HepG2 (cell line): ENCODE results near the gene GALNT17. TPM values are rescaled to one million over a fixed set of nuclear protein-coding genes. Genes with fewer than 3 reads are reported as not detected.

Experiments used
- ATAC-seq: fragments of 200-7000 bp; cut with Tn5 transposase; 3 replicates; pipeline ENCODE4 v1.9.1; 2020; ENCODE audit warnings: mild to moderate bottlenecking, moderate library complexity
- BruUV-seq: library from RNA; stranded (reverse); fragments of 400-500 nt; replicated peaks from 2 replicates; lab custom pipeline; 2021; lab: Mats Ljungman, UMichigan
- CTCF ChIA-PET: fragments of 300-600 bp; formaldehyde crosslinking; extraction: SDS; loops from one replicate; lab custom pipeline; 2021; ENCODE audit warnings: low total read pairs, inconsistent platforms, low intra/inter-chr PET ratio; lab: Yijun Ruan, JAX
- POLR2A ChIA-PET: fragments of 350-600 bp; sonication (Branson Sonifier 250); formaldehyde crosslinking; loops from one replicate; lab custom pipeline; 2020; ENCODE audit warnings: antibody characterized with exemption, inconsistent platforms; lab: Yijun Ruan, JAX
- DNase-seq: peaks from one replicate; pipeline ENCODE4 v3.0.0-alpha.2; 2015; ENCODE audit warnings: low spot score
- FAIRE-seq: peaks from 3 replicates; lab custom pipeline; 2011; peaks lifted over from hg19 to GRCh38; lab: Jason Lieb, UNC
- H2AFZ ChIP-seq: one replicate; pipeline ENCODE4 v1.6.1; 2011; ENCODE audit warnings: low read length, inconsistent platforms
- H3K27ac ChIP-seq: fragments of 300-600 bp; 3 replicates; pipeline ENCODE4 v1.8.0; 2011; ENCODE audit warnings: mixed run types, mild to moderate bottlenecking, mixed read lengths, low read length, inconsistent platforms; ENCODE audit not compliant: insufficient read depth; ENCODE audit errors: extremely low read length
- H3K27me3 ChIP-seq, 2 experiments: fragments of 200-600 bp in 1 of 2; 2 replicates in 1 of 2; 3 replicates in 1 of 2; pipeline versions ENCODE4 v1.6.0 to v1.8.0; 2011; ENCODE audit warnings: low read length in 2 of 2, mild to moderate bottlenecking in 2 of 2, moderate library complexity in 2 of 2, inconsistent platforms in 1 of 2; ENCODE audit not compliant: insufficient read depth in 2 of 2, control insufficient read depth in 1 of 2
- H3K36me3 ChIP-seq, 2 experiments: fragments of 200-600 bp in 1 of 2; replicated peaks in 1 of 2; 2 replicates in 1 of 2; 3 replicates in 1 of 2; pipeline versions ENCODE4 v1.5.1 to v1.8.0; 2011; ENCODE audit warnings: low read length in 2 of 2, inconsistent platforms in 1 of 2; ENCODE audit not compliant: insufficient read depth in 2 of 2, control insufficient read depth in 1 of 2
- H3K4me1 ChIP-seq: 2 replicates; pipeline ENCODE4 v1.5.1; 2012; ENCODE audit warnings: low read length, inconsistent platforms; ENCODE audit not compliant: insufficient read depth
- H3K4me2 ChIP-seq: 2 replicates; pipeline ENCODE4 v1.6.0; 2011; ENCODE audit warnings: low read depth, low read length, inconsistent platforms
- H3K4me3 ChIP-seq, 3 experiments: fragments of 200-600 bp in 1 of 3; sonication (generic), shearing (Covaris generic) in 1 of 3; replicated peaks in 1 of 3; 2 replicates each; pipeline ENCODE4 v1.5.1; 2011 to 2016; ENCODE audit warnings: low read length in 3 of 3, inconsistent platforms in 2 of 3, low read depth in 2 of 3, mild to moderate bottlenecking in 2 of 3, control low read depth in 1 of 3, mixed read lengths in 1 of 3; ENCODE audit not compliant: insufficient read depth in 1 of 3
- H3K79me2 ChIP-seq: one replicate; pipeline ENCODE4 v1.6.1; 2011; ENCODE audit warnings: low read length, inconsistent platforms; ENCODE audit not compliant: insufficient read depth
- H3K9ac ChIP-seq: 2 replicates; pipeline ENCODE4 v1.6.0; 2011; ENCODE audit warnings: mild to moderate bottlenecking, low read depth, low read length, inconsistent platforms; ENCODE audit not compliant: insufficient read depth
- H3K9me3 ChIP-seq: 2 replicates; pipeline ENCODE4 v1.5.1; 2012; ENCODE audit warnings: mild to moderate bottlenecking, low read length
- H4K20me1 ChIP-seq: 2 replicates; pipeline ENCODE4 v1.6.0; 2011; ENCODE audit warnings: inconsistent platforms, mild to moderate bottlenecking, low read length, moderate library complexity; ENCODE audit not compliant: insufficient read depth
- ARID5B ChIP-seq: IDR thresholded peaks from 2 replicates; pipeline ENCODE4 v1.4.0; 2020; ENCODE audit warnings: mild to moderate bottlenecking, missing genetic modification reagents
- CENPT ChIP-seq: sonication (generic); formaldehyde crosslinking; IDR thresholded peaks from 2 replicates; pipeline ENCODE4 v1.8.0; 2022; ENCODE audit warnings: low read depth, mild to moderate bottlenecking, moderate library complexity, missing genetic modification reagents
- CHD2 ChIP-seq: IDR thresholded peaks from 2 replicates; pipeline ENCODE4 v1.6.1; 2011; ENCODE audit warnings: low read depth, low read length, improper control_type of control experiment
- HES4 ChIP-seq: sonication (generic); formaldehyde crosslinking; IDR thresholded peaks from 2 replicates; pipeline ENCODE4 v1.9.0; 2021; ENCODE audit warnings: mild to moderate bottlenecking, missing genetic modification reagents, borderline replicate concordance
- MYC ChIP-seq: sonication (generic); formaldehyde crosslinking; IDR thresholded peaks from 2 replicates; pipeline ENCODE4 v1.9.0; 2021; ENCODE audit warnings: missing genetic modification reagents, borderline replicate concordance
- ZNF574 ChIP-seq: sonication (generic); formaldehyde crosslinking; IDR thresholded peaks from 2 replicates; pipeline ENCODE4 v1.4.0; 2020; ENCODE audit warnings: missing genetic modification reagents
- ZNF576 ChIP-seq: sonication (generic); formaldehyde crosslinking; IDR thresholded peaks from 2 replicates; pipeline ENCODE4 v1.4.0; 2020; ENCODE audit warnings: mild to moderate bottlenecking, missing genetic modification reagents
- ZNF691 ChIP-seq: sonication (generic); formaldehyde crosslinking; IDR thresholded peaks from 2 replicates; pipeline ENCODE4 v1.4.0; 2020; ENCODE audit warnings: missing genetic modification reagents, low read depth, mild to moderate bottlenecking, borderline replicate concordance
- WGBS: methylation state at CpG from one replicate; pipeline ENCODE4 v1.1.6; 2017; ENCODE audit warnings: low lambda C conversion rate; 5-methylcytosine and 5-hydroxymethylcytosine counted together
- in situ Hi-C: cut with HindIII; loops from 2 replicates; pipeline ENCODE4 v1.10.0; 2017; ENCODE audit warnings: low pct_unique_long_range_greater_than_20kb; ENCODE audit not compliant: extremely low pct_ligation_motif_present
- intact Hi-C: fragments of 100-400 bp; cut with micrococcal nuclease; formaldehyde crosslinking; loops from one replicate; pipeline ENCODE4 v1.10.0; 2022; ENCODE audit not compliant: unreplicated experiment
- polyA plus RNA-seq, 8 experiments: library from polyadenylated mRNA; depleted of rRNA in 3 of 8; stranded (reverse) in 7 of 8; unstranded in 1 of 8; fragments of >200 nt; fragmentation: Illumina TruSeq in 4 of 8; extraction: Trizol in 4 of 8; gene quantifications; 2 replicates each; pipeline versions ENCODE4 v1.2.1 to v1.2.3, GENCODE V29; 2011 to 2016; ENCODE audit warnings: low read depth in 4 of 8, missing spikeins in 1 of 8, mixed read lengths in 1 of 8; ENCODE audit not compliant: insufficient read depth in 1 of 8
- total RNA-seq, 5 experiments: library from RNA; depleted of rRNA; stranded (reverse); fragments of >200 nt; fragmentation: Illumina TruSeq; extraction: Trizol; gene quantifications; 2 replicates each; pipeline ENCODE4 v1.2.3, GENCODE V29; 2016; ENCODE audit warnings: low read depth in 1 of 5

Gene GALNT17
- total and polyA plus RNA-seq, 2 of the 13 experiments (the other 11 are each of a cell fraction or from before 2014, with no cell fraction given): not detected

GRCh38 chr7:71612911-71613310, 481.0 kb downstream of the GALNT17 start (continued):
- no peak for TF ChIP-seq MYC (CRISPR knock-in tag)

GRCh38 chr7:71613313-71613712, 481.4 kb downstream of the GALNT17 start:
- BruUV-seq: no TSS peak
- no peaks in the 10 kb centered on the region for H3K36me3 ChIP-seq
- FAIRE-seq: no peak

GRCh38 chr7:71615017-71615416, 483.1 kb downstream of the GALNT17 start:
- POLR2A ChIA-PET: no interaction called here
- intact Hi-C loops: no loop called here
- Histone ChIP-seq H3K36me3 (no peaks in the 10 kb centered on the region), H2AFZ (no peak overlapping the region), H3K27ac (no peak overlapping the region), H3K4me2 (no peak overlapping the region), H3K79me2 (no peaks in the 10 kb centered on the region), H3K27me3 (no peaks in the 10 kb centered on the region), H3K9me3 (no peaks in the 10 kb centered on the region), H3K9ac (no peak overlapping the region), H3K4me1 (no peaks in the 10 kb centered on the region), H4K20me1 (no peaks in the 10 kb centered on the region), H3K4me3 (no peak overlapping the region)
- DNase-seq (no peak), FAIRE-seq (no peak), ATAC-seq (no peak)
- CTCF ChIA-PET: no interaction called here
- in situ Hi-C loops: no loop called here
- no TSS peak for BruUV-seq
- WGBS: 6% methylated on average over 2 of the region's 5 CpGs
- TF ChIP-seq ARID5B (CRISPR knock-in tag) (no peak), CHD2 (no peak), ZNF691 (CRISPR knock-in tag) (no peak), ZNF574 (CRISPR knock-in tag) (no peak), CENPT (CRISPR knock-in tag) (no peak)

More at GRCh38 chr7:71613313-71613712, 481.4 kb downstream of the GALNT17 start:
- Histone ChIP-seq H3K4me2 (no peak overlapping the region), H3K79me2 (no peaks in the 10 kb centered on the region), H3K27me3 (no peaks in the 10 kb centered on the region), H3K27ac (no peak overlapping the region), H3K4me3 (no peak overlapping the region), H4K20me1 (no peaks in the 10 kb centered on the region), H3K4me1 (no peaks in the 10 kb centered on the region), H2AFZ (no peak overlapping the region), H3K9ac (no peak overlapping the region), H3K9me3 (no peaks in the 10 kb centered on the region)
- intact Hi-C loops: no loop called here
- in situ Hi-C loops: no loop called here
- TF ChIP-seq HES4 (CRISPR knock-in tag) (no peak), ZNF576 (CRISPR knock-in tag) (no peak)
- no peak for ATAC-seq
- CTCF ChIA-PET: no interaction called here
- DNase-seq: no peak
- POLR2A ChIA-PET: no interaction called here
- WGBS: 2% methylated on average over 3 of the region's 3 CpGs
